ENCODE measurements around the gene CRYAA. TPM values are rescaled to one million over a fixed set of nuclear protein-coding genes. Genes with fewer than 3 reads are reported as not detected.
A peak's percentile ranks its signal among the peaks of the same experiment; 100 is the strongest.

The CRYAA gene
- total RNA-seq, 1 donor from 2014 or later: not detected

GRCh38 chr21:43206231-43207042, 37.6 kb downstream of the CRYAA start:
- H3K4me1 Mint-ChIP-seq: no peaks in the 10 kb centered on the region
- Histone ChIP-seq H3K4me3 (no peak overlapping the region), H3K9ac (no peak overlapping the region), H2AFZ (replicated peaks) (no peak overlapping the region), H4K20me1 (ENCODE audit: low read depth) (no peaks in the 10 kb centered on the region), H3F3A (ENCODE audit: low read depth) (no peaks in the 10 kb centered on the region), H3K79me2 (ENCODE audit: low read depth) (no peaks in the 10 kb centered on the region), H3K4me1 (no peaks in the 10 kb centered on the region), H3K27me3 (no peaks in the 10 kb centered on the region), H3K36me3 (no peaks in the 10 kb centered on the region), H3K27ac (no peak overlapping the region), H3K9me3 (ENCODE audit: low read depth) (peaks cover 5% of the 10 kb centered on the region), H3K4me2 (no peak overlapping the region)
- H3K9me3 Mint-ChIP-seq: peaks cover 11% of the 10 kb centered on the region
- no peaks in the 10 kb centered on the region for H3K36me3 Mint-ChIP-seq
- no peak overlapping the region for H3K27ac Mint-ChIP-seq
- H3K4me3 Mint-ChIP-seq: no peak overlapping the region
- no peak for TF ChIP-seq EZH2 (IDR thresholded peaks at IDR 0.05)
- TF ChIP-seq EZH2phosphoT487 (IDR thresholded peaks at IDR 0.05): no peak
- no peak for TF ChIP-seq CTCF (IDR thresholded peaks at IDR 0.05)
- DNase-seq (ENCODE audit: low spot score): no peak
- peaks cover 6% of the 10 kb centered on the region for H3K27me3 Mint-ChIP-seq (ENCODE audit: insufficient read depth, low read depth)

- Histone ChIP-seq H3K4me1 (no peaks in the 10 kb centered on the region), H3K4me2 (no peak overlapping the region), H3K27ac (no peak overlapping the region), H3K27me3 (no peaks in the 10 kb centered on the region), H3K9ac (no peak overlapping the region), H2AFZ (replicated peaks) (no peak overlapping the region), H3K9me3 (ENCODE audit: low read depth) (peaks cover 2% of the 10 kb centered on the region), H3K79me2 (ENCODE audit: low read depth) (no peaks in the 10 kb centered on the region), H4K20me1 (ENCODE audit: low read depth) (no peaks in the 10 kb centered on the region), H3K4me3 (no peak overlapping the region), H3K36me3 (no peaks in the 10 kb centered on the region), H3F3A (ENCODE audit: low read depth) (no peaks in the 10 kb centered on the region)
- Mint-ChIP-seq H3K4me1 (no peaks in the 10 kb centered on the region), H3K4me3 (no peak overlapping the region), H3K27ac (no peak overlapping the region), H3K36me3 (no peaks in the 10 kb centered on the region), H3K9me3 (peaks cover 8% of the 10 kb centered on the region), H3K27me3 (ENCODE audit: insufficient read depth, low read depth) (peaks cover 6% of the 10 kb centered on the region)
- no peak for DNase-seq (ENCODE audit: low spot score)
- TF ChIP-seq EZH2 (IDR thresholded peaks at IDR 0.05) (no peak), CTCF (IDR thresholded peaks at IDR 0.05) (no peak), EZH2phosphoT487 (IDR thresholded peaks at IDR 0.05) (no peak)
Measured at GRCh38 chr21:43207043-43207315, 38.2 kb downstream of the CRYAA start.

GRCh38 chr21:43207868-43208267, 39.1 kb downstream of the CRYAA start:
- Mint-ChIP-seq H3K36me3 (no peaks in the 10 kb centered on the region), H3K4me3 (no peak overlapping the region), H3K27ac (peak overlapping the region; percentile 50), H3K4me1 (no peaks in the 10 kb centered on the region), H3K27me3 (ENCODE audit: insufficient read depth, low read depth) (peaks cover 6% of the 10 kb centered on the region), H3K9me3 (peaks cover 5% of the 10 kb centered on the region)
- Histone ChIP-seq H3K9ac (no peak overlapping the region), H3K4me1 (no peaks in the 10 kb centered on the region), H3K4me2 (no peak overlapping the region), H3K9me3 (ENCODE audit: low read depth) (no peaks in the 10 kb centered on the region), H3K27me3 (no peaks in the 10 kb centered on the region), H2AFZ (replicated peaks) (no peak overlapping the region), H3K79me2 (ENCODE audit: low read depth) (no peaks in the 10 kb centered on the region), H3K4me3 (no peak overlapping the region), H3F3A (ENCODE audit: low read depth) (no peaks in the 10 kb centered on the region), H3K27ac (no peak overlapping the region), H4K20me1 (ENCODE audit: low read depth) (no peaks in the 10 kb centered on the region), H3K36me3 (no peaks in the 10 kb centered on the region)
- no peak for DNase-seq (ENCODE audit: low spot score)
- TF ChIP-seq EZH2 (IDR thresholded peaks at IDR 0.05) (no peak), CTCF (IDR thresholded peaks at IDR 0.05) (no peak), EZH2phosphoT487 (IDR thresholded peaks at IDR 0.05) (no peak)
